Measurements from ENCODE around the gene TMEM218. TPM values are rescaled to one million over a fixed set of nuclear protein-coding genes. Genes with fewer than 3 reads are reported as not detected.

Gene TMEM218
- total and polyA plus RNA-seq, 10 of the 15 experiments (the other 5 are each of a cell fraction or from before 2014, with no cell fraction given), result 11.2 to 50.3 (median 28.8) TPM

DNA sequence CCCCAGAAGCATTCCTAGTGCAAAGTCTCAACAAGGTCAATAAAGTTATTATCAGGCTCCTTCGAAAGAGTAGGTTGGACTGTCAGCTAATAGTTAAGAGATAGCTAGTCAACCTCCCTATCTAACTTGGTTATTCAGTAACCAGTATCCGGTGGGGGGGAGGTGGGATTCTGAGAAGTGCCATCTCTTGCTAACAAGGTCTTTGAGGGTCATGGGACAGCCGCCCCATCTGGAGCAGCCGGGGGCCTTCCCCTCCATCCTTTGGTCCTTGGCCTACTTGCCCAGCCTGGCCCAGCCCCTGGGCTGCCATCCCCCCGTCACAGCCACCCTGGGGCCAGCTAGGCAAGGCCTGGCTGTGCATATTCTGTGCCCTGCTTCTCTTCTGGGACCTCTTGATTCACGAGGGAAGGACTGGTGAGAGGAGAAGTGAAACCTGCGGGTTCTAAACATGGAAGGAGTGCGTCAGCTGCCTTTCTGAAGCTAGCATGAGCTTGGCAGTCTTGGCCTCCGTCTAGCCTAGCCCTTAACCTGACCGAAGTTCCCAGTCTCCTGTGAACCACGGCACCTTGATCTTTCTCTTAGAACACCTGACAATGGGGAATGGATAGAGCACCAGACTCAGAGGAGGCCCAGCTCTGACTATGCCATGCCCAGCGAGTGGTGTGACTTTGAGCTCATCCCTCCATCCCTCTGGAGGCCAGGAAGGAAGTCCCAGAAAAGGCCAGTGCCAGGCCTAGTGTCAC, 39.0 kb downstream of the TMEM218 start (continued):
- TF ChIP-seq MLLT1 (IDR thresholded peaks at IDR 0.05), result peak; percentile 49; the same call in 1 of the 2 replicates
- no peak for TF ChIP-seq CEBPZ (IDR thresholded peaks at IDR 0.05; ENCODE audit: low read depth, low read length)
- TF ChIP-seq, protein P1, sequence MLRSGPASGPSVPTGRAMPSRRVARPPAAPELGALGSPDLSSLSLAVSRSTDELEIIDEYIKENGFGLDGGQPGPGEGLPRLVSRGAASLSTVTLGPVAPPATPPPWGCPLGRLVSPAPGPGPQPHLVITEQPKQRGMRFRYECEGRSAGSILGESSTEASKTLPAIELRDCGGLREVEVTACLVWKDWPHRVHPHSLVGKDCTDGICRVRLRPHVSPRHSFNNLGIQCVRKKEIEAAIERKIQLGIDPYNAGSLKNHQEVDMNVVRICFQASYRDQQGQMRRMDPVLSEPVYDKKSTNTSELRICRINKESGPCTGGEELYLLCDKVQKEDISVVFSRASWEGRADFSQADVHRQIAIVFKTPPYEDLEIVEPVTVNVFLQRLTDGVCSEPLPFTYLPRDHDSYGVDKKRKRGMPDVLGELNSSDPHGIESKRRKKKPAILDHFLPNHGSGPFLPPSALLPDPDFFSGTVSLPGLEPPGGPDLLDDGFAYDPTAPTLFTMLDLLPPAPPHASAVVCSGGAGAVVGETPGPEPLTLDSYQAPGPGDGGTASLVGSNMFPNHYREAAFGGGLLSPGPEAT (IDR thresholded peaks at IDR 0.05; ENCODE audit: low read depth), result peak; percentile 90
- TF ChIP-seq TCF7 (IDR thresholded peaks at IDR 0.05; ENCODE audit: borderline replicate concordance), result no peak
- peak; percentile 35; the same call in 1 of the 2 replicates for TF ChIP-seq ATF2 (IDR thresholded peaks at IDR 0.05; ENCODE audit: low read length)
- TF ChIP-seq CHD1 (IDR thresholded peaks at IDR 0.05; ENCODE audit: low read depth, low read length), result no peak
- TF ChIP-seq STAT1 (conservative IDR thresholded peaks at IDR 0.05), result peak; percentile 33; the same call in 1 of the 2 replicates
- no peak for TF ChIP-seq ELK1 (IDR thresholded peaks at IDR 0.05; ENCODE audit: low read depth, low read length)
- TF ChIP-seq RAD51 (IDR thresholded peaks at IDR 0.05), result 0 out of 2 replicates have a peak, but pooled peaks have one; percentile 46
- TF ChIP-seq POLR2AphosphoS5 (IDR thresholded peaks at IDR 0.05; ENCODE audit: low read length), result no peak
- TF ChIP-seq HDGF (IDR thresholded peaks at IDR 0.05), result peak; percentile 43; the same call in 1 of the 2 replicates
- peak; percentile 99 for TF ChIP-seq DPF2 (IDR thresholded peaks at IDR 0.05)
- peak; percentile 47; the same call in 1 of the 2 replicates for TF ChIP-seq STAT3 (IDR thresholded peaks at IDR 0.05; ENCODE audit: low read depth, low read length)
- peak; percentile 78 to 84; a peak in 3 of 4 replicates for TF ChIP-seq BHLHE40 (IDR thresholded peaks at IDR 0.05; ENCODE audit: borderline replicate concordance in 1 of 2, low read depth in 2 of 2, low read length in 1 of 2)
- no peak for TF ChIP-seq ZBED1 (IDR thresholded peaks at IDR 0.05; ENCODE audit: borderline replicate concordance)
- TF ChIP-seq SIN3A (IDR thresholded peaks at IDR 0.05; ENCODE audit: low read depth, low read length), result no peak
- no peak for TF ChIP-seq BCLAF1 (IDR thresholded peaks at IDR 0.05)
